Smooth muscle cell (in vitro differentiated cells): ENCODE measurements around the gene FGFBP3. TPM values are rescaled to one million over a fixed set of nuclear protein-coding genes. Genes with fewer than 3 reads are reported as not detected.

ENCODE experiments used
- DNase-seq: peaks from one replicate; lab custom pipeline; 2025; ENCODE audit not compliant: unreplicated experiment; lab: John Stamatoyannopoulos, UW
- H2AFZ ChIP-seq: fragments of 200-600 bp; sonication (generic); 2 replicates; pipeline ENCODE4 v1.6.0; 2016; ENCODE audit warnings: antibody characterized with exemption, low read depth, mild to moderate bottlenecking
- H3F3A ChIP-seq: fragments of 200-600 bp; sonication (generic); 2 replicates; pipeline ENCODE4 v1.6.0; 2017; ENCODE audit warnings: antibody characterized with exemption, low read depth
- H3K27ac ChIP-seq: fragments of 200-600 bp; sonication (generic); 2 replicates; pipeline ENCODE4 v1.5.1; 2016; ENCODE audit warnings: low read depth, mild to moderate bottlenecking
- H3K27me3 ChIP-seq: fragments of 200-600 bp; sonication (generic); 2 replicates; pipeline ENCODE4 v1.6.1; 2016; ENCODE audit warnings: low read depth, mild to moderate bottlenecking
- H3K36me3 ChIP-seq: fragments of 200-600 bp; sonication (generic); 2 replicates; pipeline ENCODE4 v1.5.1; 2016; ENCODE audit warnings: low read depth
- H3K4me1 ChIP-seq: fragments of 200-600 bp; sonication (generic); 2 replicates; pipeline ENCODE4 v1.5.1; 2016; ENCODE audit warnings: low read depth
- H3K4me2 ChIP-seq: fragments of 200-600 bp; sonication (generic); 2 replicates; pipeline ENCODE4 v1.6.0; 2016; ENCODE audit warnings: mild to moderate bottlenecking
- H3K4me3 ChIP-seq: fragments of 200-600 bp; sonication (generic); 2 replicates; pipeline ENCODE4 v1.5.1; 2016; ENCODE audit warnings: mild to moderate bottlenecking
- H3K79me2 ChIP-seq: fragments of 200-600 bp; sonication (generic); 2 replicates; pipeline ENCODE4 v1.6.0; 2016; ENCODE audit warnings: low read depth, mild to moderate bottlenecking
- H3K9ac ChIP-seq: fragments of 200-600 bp; sonication (generic); 2 replicates; pipeline ENCODE4 v1.6.0; 2016; ENCODE audit warnings: low read depth
- H3K9me3 ChIP-seq: fragments of 200-600 bp; sonication (generic); replicated peaks from 2 replicates; pipeline ENCODE4 v1.5.1; 2016; ENCODE audit warnings: low read depth
- H4K20me1 ChIP-seq: fragments of 200-600 bp; sonication (generic); 2 replicates; pipeline ENCODE4 v1.6.0; 2016; ENCODE audit warnings: low read depth
- WGBS: methylation state at CpG from one replicate; pipeline ENCODE4 v1.1.7; 2016; ENCODE audit warnings: low lambda C conversion rate; 5-methylcytosine and 5-hydroxymethylcytosine counted together
- polyA plus RNA-seq: library from polyadenylated mRNA; unstranded; fragments of >200 nt; fragmentation: Nextera tagmentation; extraction: Ambion mirVana; gene quantifications from 2 replicates; pipeline ENCODE4 v1.2.1, GENCODE V29; 2016
- total RNA-seq: library from RNA; depleted of rRNA; stranded (reverse); fragments of >200 nt; gene quantifications from 2 replicates; pipeline ENCODE4 v1.2.3, GENCODE V29; 2014
- TF ChIP-seq, protein P1 (sequence below): fragments of 200-600 bp; sonication (generic); IDR thresholded peaks from 2 replicates; pipeline ENCODE4 v1.5.1; 2017; ENCODE audit warnings: borderline replicate concordance, mild to moderate bottlenecking, antibody characterized with exemption; ENCODE audit not compliant: insufficient read depth, poor library complexity, severe bottlenecking

Gene FGFBP3
- total and polyA plus RNA-seq, 2 experiments from 2014 or later: 1.5 to 3.9 TPM

DNA sequence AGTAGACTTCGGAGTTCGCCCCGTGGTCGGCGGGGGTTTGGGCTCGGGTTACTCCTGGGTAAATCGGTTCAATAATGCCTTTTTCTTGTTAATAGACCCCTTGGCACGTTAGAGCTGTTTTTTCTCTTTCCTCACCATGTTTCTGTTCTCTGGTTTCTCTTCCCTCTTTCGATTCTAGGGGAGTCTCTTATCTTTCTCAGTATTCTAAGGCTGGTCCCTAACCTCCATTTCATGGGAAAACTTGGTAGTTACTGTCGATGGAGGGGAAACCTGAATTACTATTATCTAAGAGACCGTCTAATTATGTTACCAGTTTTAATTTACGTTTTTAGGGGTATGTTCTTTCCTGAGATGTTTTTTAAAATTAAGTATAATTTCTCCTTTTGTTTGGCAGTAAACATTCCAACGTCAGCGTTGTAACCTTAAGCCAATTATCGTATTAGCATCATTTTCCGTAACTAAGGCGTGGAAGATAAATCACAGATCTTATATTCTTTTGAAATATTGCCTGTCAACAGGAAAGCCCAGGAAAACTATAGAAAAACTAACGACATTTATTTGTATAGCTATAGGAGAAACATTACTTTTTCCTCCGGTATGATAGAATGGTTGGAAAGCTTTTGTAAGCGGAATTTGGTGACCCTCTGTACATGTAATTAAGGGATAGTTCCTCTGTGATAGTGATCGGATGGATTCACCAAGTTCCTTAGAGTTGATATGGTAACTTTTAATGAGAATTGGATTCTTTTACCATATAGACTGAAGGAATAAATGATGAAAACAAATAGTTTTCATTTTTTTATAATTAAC lies 15.1 kb upstream of the FGFBP3 start:
- H3K4me2 ChIP-seq: peak overlapping the region; percentile 92
- DNase-seq: no peak
- H3K4me3 ChIP-seq: peak overlapping the region; percentile 80
- peak overlapping the region; percentile 91 for H2AFZ ChIP-seq
- H3K4me1 ChIP-seq: peaks cover 15% of the 10 kb centered on the region
- no peaks in the 10 kb centered on the region for H3K9me3 ChIP-seq
- H3K79me2 ChIP-seq: peaks cover 57% of the 10 kb centered on the region
- WGBS: 8% methylated on average over 21 of the region's 21 CpGs
- TF ChIP-seq, protein P1, sequence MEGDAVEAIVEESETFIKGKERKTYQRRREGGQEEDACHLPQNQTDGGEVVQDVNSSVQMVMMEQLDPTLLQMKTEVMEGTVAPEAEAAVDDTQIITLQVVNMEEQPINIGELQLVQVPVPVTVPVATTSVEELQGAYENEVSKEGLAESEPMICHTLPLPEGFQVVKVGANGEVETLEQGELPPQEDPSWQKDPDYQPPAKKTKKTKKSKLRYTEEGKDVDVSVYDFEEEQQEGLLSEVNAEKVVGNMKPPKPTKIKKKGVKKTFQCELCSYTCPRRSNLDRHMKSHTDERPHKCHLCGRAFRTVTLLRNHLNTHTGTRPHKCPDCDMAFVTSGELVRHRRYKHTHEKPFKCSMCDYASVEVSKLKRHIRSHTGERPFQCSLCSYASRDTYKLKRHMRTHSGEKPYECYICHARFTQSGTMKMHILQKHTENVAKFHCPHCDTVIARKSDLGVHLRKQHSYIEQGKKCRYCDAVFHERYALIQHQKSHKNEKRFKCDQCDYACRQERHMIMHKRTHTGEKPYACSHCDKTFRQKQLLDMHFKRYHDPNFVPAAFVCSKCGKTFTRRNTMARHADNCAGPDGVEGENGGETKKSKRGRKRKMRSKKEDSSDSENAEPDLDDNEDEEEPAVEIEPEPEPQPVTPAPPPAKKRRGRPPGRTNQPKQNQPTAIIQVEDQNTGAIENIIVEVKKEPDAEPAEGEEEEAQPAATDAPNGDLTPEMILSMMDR: no peak
- peak overlapping the region; percentile 98 for H3K9ac ChIP-seq
- peaks cover 3% of the 10 kb centered on the region for H3K36me3 ChIP-seq
- peak overlapping the region; percentile 95 for H3K27ac ChIP-seq
- H4K20me1 ChIP-seq: peaks cover 49% of the 10 kb centered on the region
- no peaks in the 10 kb centered on the region for H3K27me3 ChIP-seq
- H3F3A ChIP-seq: no peaks in the 10 kb centered on the region

DNA sequence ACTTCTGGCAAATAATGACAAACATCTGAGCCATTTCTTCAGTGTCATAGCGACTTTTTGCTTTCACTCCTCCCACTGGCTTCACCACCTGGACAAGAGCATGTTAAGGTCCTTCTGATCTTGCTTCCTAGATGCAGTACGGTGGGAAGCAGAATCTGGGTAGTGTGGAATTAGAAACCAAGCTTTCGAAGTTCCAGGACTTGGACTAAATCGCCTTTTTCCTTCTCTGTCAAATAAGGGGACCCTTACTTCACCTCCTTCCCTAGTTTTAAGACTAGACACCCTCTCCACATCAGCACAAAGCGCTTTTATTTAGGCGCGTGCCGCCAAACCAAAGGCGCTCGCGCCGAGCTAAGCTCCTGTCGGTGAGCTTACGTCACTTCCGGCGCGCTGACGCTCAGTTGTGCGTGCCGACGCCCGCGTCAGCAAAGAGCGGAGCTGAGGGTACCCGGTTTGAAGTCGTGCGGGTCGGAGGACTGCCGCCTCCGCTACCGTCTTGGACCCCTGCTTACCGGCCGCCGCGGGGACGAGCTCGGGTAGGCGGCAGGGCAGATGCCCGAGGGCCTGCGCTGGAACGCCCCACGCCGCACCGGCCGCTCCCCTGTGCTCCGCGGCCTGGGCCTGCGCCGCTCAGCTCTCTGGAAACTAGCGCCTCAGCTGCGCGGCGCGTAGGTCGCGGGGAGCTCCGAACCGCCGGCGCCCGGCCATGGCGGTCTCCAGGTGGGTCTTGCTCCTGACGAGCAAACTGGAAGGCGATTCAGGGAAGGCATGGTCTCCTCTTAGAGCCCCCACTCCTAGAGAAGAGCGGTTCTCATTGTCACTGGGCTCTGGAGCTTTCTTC lies 14.3 kb upstream of the FGFBP3 start, which contains the start of gene BTAF1:
Gene BTAF1 (plus strand): TSS at position 400 of the 841 bp plus-strand sequence. CDS start 307 bp downstream, at position 707.
- Histone ChIP-seq H3K27me3 (no peaks in the 10 kb centered on the region), H3K79me2 (peaks cover 49% of the 10 kb centered on the region), H3K9ac (peak within 1 kb of the TSS; percentile 98), H3K4me3 (peak within 1 kb of the TSS; percentile 80), H3K4me2 (peak within 1 kb of the TSS; percentile 92), H3K9me3 (no peaks in the 10 kb centered on the region), H2AFZ (peak within 1 kb of the TSS; percentile 91), H3K4me1 (peaks cover 15% of the 10 kb centered on the region), H3K27ac (peak within 1 kb of the TSS; percentile 95), H3F3A (no peaks in the 10 kb centered on the region), H4K20me1 (peaks cover 41% of the 10 kb centered on the region), H3K36me3 (peaks cover 3% of the 10 kb centered on the region)
- TF ChIP-seq, protein P1: no peak
- peak; percentile 60 for DNase-seq
- under 1% methylated on average over 64 of the region's 65 CpGs for WGBS

DNA sequence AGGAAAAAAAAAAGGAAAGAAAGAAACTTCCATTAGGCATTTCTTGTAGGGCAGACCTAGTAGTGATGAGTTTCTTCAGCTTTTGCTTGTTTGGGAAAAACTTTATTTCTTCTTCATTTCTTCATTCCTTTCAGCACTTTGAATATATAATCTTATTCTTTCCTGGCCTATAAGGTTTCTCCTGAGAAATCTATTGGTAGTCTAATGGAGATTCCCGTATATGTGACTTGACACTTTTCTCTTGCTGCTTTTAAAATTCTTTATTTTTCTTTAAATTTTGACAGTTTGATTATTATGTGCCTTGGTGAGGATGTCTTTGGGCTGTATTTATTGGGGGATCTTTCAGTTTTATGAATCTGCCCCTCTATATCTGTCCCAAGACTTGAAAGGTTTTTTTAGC lies 10.4 kb upstream of the FGFBP3 start:
- Histone ChIP-seq H3K9me3 (no peaks in the 10 kb centered on the region), H4K20me1 (peaks cover 2% of the 10 kb centered on the region), H3K4me3 (no peak overlapping the region), H3K4me2 (no peak overlapping the region), H3K27me3 (peaks cover 7% of the 10 kb centered on the region), H3K9ac (no peak overlapping the region), H3K4me1 (peaks cover 8% of the 10 kb centered on the region), H2AFZ (no peak overlapping the region), H3K36me3 (no peaks in the 10 kb centered on the region), H3K27ac (no peak overlapping the region), H3K79me2 (peaks cover 10% of the 10 kb centered on the region), H3F3A (no peaks in the 10 kb centered on the region)
- 93% methylated on average over 1 of the region's 1 CpG for WGBS
- DNase-seq: no peak
- TF ChIP-seq, protein P1: no peak
